ENCODE measurements around the gene FNTB. TPM values are rescaled to one million over a fixed set of nuclear protein-coding genes. Genes with fewer than 3 reads are reported as not detected.

The FNTB gene
- total and polyA plus RNA-seq, 2 of the 8 experiments (the other 6 are each of a cell fraction or from before 2014, with no cell fraction given), result 16.0 to 20.7 TPM

GRCh38 chr14:65075628-65076325, 89.1 kb downstream of the FNTB start (continued):
- no peak for TF ChIP-seq USF2 (IDR thresholded peaks at IDR 0.05; ENCODE audit: low read length)
